Endothelial cell of umbilical vein (primary cell): ENCODE data around the gene DQX1. TPM values are rescaled to one million over a fixed set of nuclear protein-coding genes. Genes with fewer than 3 reads are reported as not detected.

Experiments
- BruUV-seq: library from RNA; stranded (reverse); fragments of 400-500 nt; replicated peaks from 2 replicates; lab custom pipeline; 2021; lab: Mats Ljungman, UMichigan
- CTCF ChIA-PET: fragments of 300-600, 350-600 bp; sonication (Branson Sonifier 250); formaldehyde crosslinking; loops from one replicate; lab custom pipeline; 2021; ENCODE audit warnings: antibody characterized with exemption, inconsistent platforms; lab: Charles Lee
- POLR2A ChIA-PET: fragments of 300-600, 350-600 bp; sonication (Branson Sonifier 250); formaldehyde crosslinking; loops from one replicate; lab custom pipeline; 2021; ENCODE audit warnings: antibody characterized with exemption, inconsistent platforms; lab: Charles Lee
- DNase-seq: peaks from one replicate; pipeline ENCODE4 v3.0.0-alpha.2; 2011; ENCODE audit warnings: low read depth, low spot score
- FAIRE-seq: peaks from 2 replicates; lab custom pipeline; 2011; peaks lifted over from hg19 to GRCh38; lab: Jason Lieb, UNC
- H2AFZ ChIP-seq: 2 replicates; pipeline ENCODE4 v1.6.0; 2012; ENCODE audit warnings: low read depth, low read length, control low read depth, inconsistent platforms
- H3K27ac ChIP-seq: 2 replicates; pipeline ENCODE4 v1.5.1; 2011; ENCODE audit warnings: low read depth, mild to moderate bottlenecking, control low read depth, low read length, moderate library complexity; ENCODE audit not compliant: insufficient read depth
- H3K27me3 ChIP-seq, 2 experiments: 2 replicates each; pipeline versions ENCODE4 v1.6.0 to v1.6.1; 2011; ENCODE audit warnings: low read length in 2 of 2, mixed read lengths in 1 of 2; ENCODE audit not compliant: control insufficient read depth in 2 of 2, insufficient read depth in 2 of 2
- H3K36me3 ChIP-seq, 2 experiments: 2 replicates in 1 of 2; 3 replicates in 1 of 2; pipeline ENCODE4 v1.5.1; 2011; ENCODE audit warnings: low read length in 2 of 2, mild to moderate bottlenecking in 1 of 2, moderate library complexity in 1 of 2; ENCODE audit not compliant: control insufficient read depth in 2 of 2, insufficient read depth in 2 of 2; ENCODE audit errors: extremely low read depth in 1 of 2
- H3K4me1 ChIP-seq: 3 replicates; pipeline ENCODE4 v1.5.1; 2011; ENCODE audit warnings: mild to moderate bottlenecking, low read length; ENCODE audit not compliant: control insufficient read depth, insufficient read depth; ENCODE audit errors: extremely low read depth
- H3K4me2 ChIP-seq: 2 replicates; pipeline ENCODE4 v1.6.1; 2011; ENCODE audit warnings: low read length, control low read depth, mixed read lengths; ENCODE audit not compliant: insufficient read depth
- H3K4me3 ChIP-seq, 3 experiments: fragments of 200-600 bp in 1 of 3; sonication (generic), shearing (Covaris generic) in 1 of 3; replicated peaks in 1 of 3; 2 replicates each; pipeline ENCODE4 v1.5.1; 2011 to 2016; ENCODE audit warnings: control low read depth in 3 of 3, low read length in 3 of 3, mild to moderate bottlenecking in 2 of 3, inconsistent platforms in 1 of 3, low read depth in 1 of 3, moderate library complexity in 1 of 3; ENCODE audit not compliant: insufficient read depth in 1 of 3
- H3K79me2 ChIP-seq: 2 replicates; pipeline ENCODE4 v1.6.0; 2012; ENCODE audit warnings: low read length, inconsistent platforms; ENCODE audit not compliant: control insufficient read depth, insufficient read depth
- H3K9ac ChIP-seq: replicated peaks from 2 replicates; pipeline ENCODE3; 2011; ENCODE audit warnings: low read length, control low read depth; ENCODE audit not compliant: insufficient read depth; ENCODE audit errors: extremely low read depth
- H3K9me1 ChIP-seq: replicated peaks from 3 replicates; pipeline ENCODE4 v1.6.0; 2011; ENCODE audit warnings: mild to moderate bottlenecking, low read length; ENCODE audit not compliant: control insufficient read depth, insufficient read depth; ENCODE audit errors: extremely low read depth
- H3K9me3 ChIP-seq: replicated peaks from 2 replicates; pipeline ENCODE4 v1.5.1; 2012; ENCODE audit warnings: low read length, inconsistent platforms; ENCODE audit not compliant: control insufficient read depth, insufficient read depth
- H4K20me1 ChIP-seq: replicated peaks from 2 replicates; pipeline ENCODE3; 2011; ENCODE audit warnings: mild to moderate bottlenecking, low read length; ENCODE audit not compliant: control insufficient read depth, insufficient read depth; ENCODE audit errors: extremely low read depth
- CTCF ChIP-seq, 2 donors: IDR thresholded peaks; 1 replicate in 1 of 2; 2 replicates in 1 of 2; pipeline ENCODE4 v1.5.1; 2011; ENCODE audit warnings: low read length in 2 of 2, mild to moderate bottlenecking in 2 of 2, moderate library complexity in 2 of 2, control low read depth in 1 of 2, inconsistent platforms in 1 of 2, low read depth in 1 of 2; ENCODE audit not compliant: insufficient read depth in 1 of 2; ENCODE audit errors: extremely low read depth in 1 of 2
- EZH2 ChIP-seq: IDR thresholded peaks from 2 replicates; pipeline ENCODE4 v1.6.1; 2012; ENCODE audit warnings: borderline replicate concordance, low read depth, mild to moderate bottlenecking, moderate library complexity, low read length, inconsistent platforms; ENCODE audit not compliant: severe bottlenecking
- FOS ChIP-seq: IDR thresholded peaks from 2 replicates; pipeline ENCODE4 v1.6.1; 2011; ENCODE audit warnings: mild to moderate bottlenecking, low read length, moderate library complexity, borderline replicate concordance; ENCODE audit not compliant: insufficient read depth
- GATA2 ChIP-seq: IDR thresholded peaks from 2 replicates; pipeline ENCODE4 v1.7.0; 2011; ENCODE audit warnings: low read depth, mild to moderate bottlenecking, moderate library complexity, mixed read lengths, low read length; ENCODE audit not compliant: insufficient read length, insufficient read depth
- JUN ChIP-seq: IDR thresholded peaks from 2 replicates; pipeline ENCODE4 v1.6.1; 2011; ENCODE audit warnings: borderline replicate concordance, low read depth; ENCODE audit not compliant: insufficient read length, insufficient read depth
- MAX ChIP-seq: IDR thresholded peaks from 2 replicates; pipeline ENCODE4 v1.6.1; 2011; ENCODE audit not compliant: insufficient read depth, insufficient read length
- MYC ChIP-seq: IDR thresholded peaks from one replicate; pipeline ENCODE4 v1.6.1; 2011; ENCODE audit warnings: mild to moderate bottlenecking, low read depth, low read length
- POLR2A ChIP-seq: IDR thresholded peaks from 2 replicates; pipeline ENCODE4 v1.6.1; 2012; ENCODE audit warnings: low read depth, mild to moderate bottlenecking, control low read depth, low read length
- POLR2AphosphoS5 ChIP-seq: IDR thresholded peaks from 2 replicates; pipeline ENCODE4 v1.6.1; 2012; ENCODE audit warnings: low read depth, mild to moderate bottlenecking, control low read depth, low read length, moderate library complexity; ENCODE audit not compliant: insufficient read depth
- dilution Hi-C: fragments of 300-500 bp; cut with MboI; formaldehyde crosslinking; loops from one replicate; pipeline ENCODE4 v1.15.0; 2019; ENCODE audit warnings: low sequenced_read_pairs; ENCODE audit not compliant: extremely low pct_ligation_motif_present
- intact Hi-C: fragments of 100-400 bp; cut with micrococcal nuclease; formaldehyde crosslinking; loops from one replicate; pipeline ENCODE4 v1.10.0; 2022
- polyA plus RNA-seq, 4 experiments: library from polyadenylated mRNA; depleted of rRNA in 3 of 4; stranded (reverse) in 3 of 4; unstranded in 1 of 4; fragments of >200 nt; gene quantifications; 2 replicates each; pipeline versions ENCODE4 v1.2.1 to v1.2.3, GENCODE V29; 2011 to 2012; ENCODE audit warnings: missing spikeins in 1 of 4
- total RNA-seq: library from RNA; stranded (reverse); gene quantifications from 2 replicates; pipeline ENCODE4 v1.2.3, GENCODE V29; 2021

Gene DQX1
- total and polyA plus RNA-seq, 2 donors (not counting 3 experiments of a cell fraction or from before 2014, with no cell fraction given) = 0.06 to 0.44 TPM

GRCh38 chr2:74558284-74559230 is 32.5 kb upstream of the DQX1 start:
- POLR2A ChIA-PET = no interaction called here
- no TSS peak for BruUV-seq
- dilution Hi-C loops (no loop called here), intact Hi-C loops (no loop called here)
- Histone ChIP-seq H3K27ac (no peak overlapping the region), H3K27me3 (peaks cover 0 to 5% of the 10 kb centered on the region in 2 experiments), H2AFZ (no peak overlapping the region), H3K4me1 (peaks cover 7% of the 10 kb centered on the region), H3K4me3 (no peak overlapping the region), H3K9me1 (no peaks in the 10 kb centered on the region), H3K9ac (no peak overlapping the region), H3K36me3 (peaks cover 0 to 4% of the 10 kb centered on the region in 2 experiments), H3K79me2 (no peaks in the 10 kb centered on the region), H3K4me2 (no peak overlapping the region), H3K9me3 (no peaks in the 10 kb centered on the region), H4K20me1 (no peaks in the 10 kb centered on the region)
- TF ChIP-seq JUN (no peak), MYC (no peak), CTCF (IDR thresholded peaks at IDR 0.05; ENCODE audit: extremely low read depth in 1 of 2, insufficient read depth in 1 of 2, low read depth in 1 of 2, low read length in 2 of 2) (no peak), EZH2 (no peak), FOS (no peak), POLR2A (no peak), POLR2AphosphoS5 (no peak), GATA2 (no peak), MAX (no peak)
- no peak for DNase-seq
- CTCF ChIA-PET = interaction anchor here (1.8 kb wide), 1 partner anchor 30 kb away, joined by 6 read pairs; no protein-coding TSS in a partner anchor
- no peak for FAIRE-seq
